Fibroblast of mammary gland (primary cell): ENCODE measurements around the gene RNASE1.
"Not testable (repeated sequence)": the region's sequence is repeated elsewhere in the genome, so short reads cannot be mapped to it uniquely, and the experiment has no call there.

Experiments used
- DNase-seq: peaks from one replicate; pipeline ENCODE4 v3.0.0-alpha.2; 2010; ENCODE audit warnings: low read depth
- H3K4me3 ChIP-seq: 2 replicates; pipeline ENCODE4 v1.5.1; 2011; ENCODE audit warnings: low read depth, mild to moderate bottlenecking, low read length, moderate library complexity; ENCODE audit not compliant: control insufficient read depth
- CTCF ChIP-seq: conservative IDR thresholded peaks from 2 replicates; pipeline ENCODE4 v1.5.1; 2011; ENCODE audit warnings: low read depth, low read length, inconsistent platforms; ENCODE audit not compliant: control insufficient read depth, insufficient read depth

The RNASE1 gene

GRCh38 chr14:20775901-20776300, 26.7 kb downstream of the RNASE1 start:
- no peak for DNase-seq
- H3K4me3 ChIP-seq = no peak overlapping the region
- TF ChIP-seq CTCF = no peak

GRCh38 chr14:20775043-20775442, 27.6 kb downstream of the RNASE1 start:
- no peak for TF ChIP-seq CTCF
- DNase-seq = no peak
- H3K4me3 ChIP-seq = no peak overlapping the region

GRCh38 chr14:20774258-20774824, 28.3 kb downstream of the RNASE1 start:
- TF ChIP-seq CTCF = no peak
- DNase-seq = no peak
- H3K4me3 ChIP-seq = no peak overlapping the region

GRCh38 chr14:20772650-20773049, 30.0 kb downstream of the RNASE1 start:
- no peak overlapping the region for H3K4me3 ChIP-seq
- no peak for TF ChIP-seq CTCF
- no peak for DNase-seq

- no peak overlapping the region for H3K4me3 ChIP-seq
- TF ChIP-seq CTCF = no peak
- DNase-seq = no peak
Observed at GRCh38 chr14:20769421-20769820, 33.2 kb downstream of the RNASE1 start.

GRCh38 chr14:20768593-20768892, 34.1 kb downstream of the RNASE1 start:
- DNase-seq = no peak
- no peak overlapping the region for H3K4me3 ChIP-seq
- no peak for TF ChIP-seq CTCF

GRCh38 chr14:20760950-20761349, 41.7 kb downstream of the RNASE1 start:
- H3K4me3 ChIP-seq = no peak overlapping the region
- DNase-seq = no peak
- TF ChIP-seq CTCF = no peak

- DNase-seq, H3K4me3 ChIP-seq: not testable (repeated sequence)
Observed at GRCh38 chr14:20759465-20759864, 43.2 kb downstream of the RNASE1 start.
